Ecto neural progenitor cell (in vitro differentiated cells): ENCODE data around the gene CFAP206.
A peak's percentile ranks its signal among the peaks of the same experiment; 100 is the strongest.
"Not testable (repeated sequence)": the region's sequence is repeated elsewhere in the genome, so short reads cannot be mapped to it uniquely, and the experiment has no call there.

Experiments used
- DNase-seq: peaks from one replicate; pipeline ENCODE4 v3.0.0-alpha.2; 2018; ENCODE audit warnings: low spot score

CFAP206 gene

GRCh38 chr6:87426789-87427188 is 19.0 kb downstream of the CFAP206 start:
- DNase-seq = no peak

GRCh38 chr6:87430499-87430898 is 22.7 kb downstream of the CFAP206 start:
- no peak for DNase-seq

- DNase-seq = no peak
Observed at GRCh38 chr6:87431263-87431662, 23.5 kb downstream of the CFAP206 start.

GRCh38 chr6:87436435-87436834 is 28.7 kb downstream of the CFAP206 start:
- peak; percentile 77 for DNase-seq

GRCh38 chr6:87441711-87442110 is 33.9 kb downstream of the CFAP206 start:
- DNase-seq = no peak

- no peak for DNase-seq
Observed at GRCh38 chr6:87444362-87444761, 36.6 kb downstream of the CFAP206 start.

- no peak for DNase-seq
Observed at GRCh38 chr6:87465051-87465450, 57.3 kb downstream of the CFAP206 start.

- peak; percentile 92 for DNase-seq
Observed at GRCh38 chr6:87472525-87473418, 65.0 kb downstream of the CFAP206 start, which contains the start of gene SLC35A1. TSS of gene SLC35A1 (plus strand) at chr6:87472974. CDS start at chr6:87473004, 30 bp downstream.

- no peak for DNase-seq
Observed at GRCh38 chr6:87473419-87473903, 65.7 kb downstream of the CFAP206 start.

- DNase-seq = no peak
Observed at GRCh38 chr6:87481931-87482330, 74.2 kb downstream of the CFAP206 start.

GRCh38 chr6:87482366-87482765 is 74.6 kb downstream of the CFAP206 start:
- no peak for DNase-seq

- DNase-seq = peak; percentile 73
Observed at GRCh38 chr6:87483929-87484328, 76.2 kb downstream of the CFAP206 start.

GRCh38 chr6:87484491-87484890 is 76.7 kb downstream of the CFAP206 start:
- no peak for DNase-seq

- no peak for DNase-seq
Observed at GRCh38 chr6:87487555-87487954, 79.8 kb downstream of the CFAP206 start.

- DNase-seq = not testable (repeated sequence)
Observed at GRCh38 chr6:87489326-87489725, 81.6 kb downstream of the CFAP206 start.

- DNase-seq = no peak
Observed at GRCh38 chr6:87494761-87495422, 87.1 kb downstream of the CFAP206 start.

GRCh38 chr6:87498048-87498447 is 90.3 kb downstream of the CFAP206 start:
- DNase-seq = no peak

GRCh38 chr6:87501809-87502572 is 94.2 kb downstream of the CFAP206 start:
- DNase-seq = no peak

GRCh38 chr6:87504441-87504840 is 96.7 kb downstream of the CFAP206 start:
- DNase-seq = no peak
